ENCODE measurements around the gene CNTN4.

GRCh38 chr3:3102751-3103150 lies 1004.1 kb downstream of the CNTN4 start:
- TF ChIP-seq CTCF (IDR thresholded peaks at IDR 0.05) = no peak
- no peak for TF ChIP-seq POLR2A (IDR thresholded peaks at IDR 0.05)
- TF ChIP-seq EP300 (IDR thresholded peaks at IDR 0.05) = no peak
- no peak for TF ChIP-seq POLR2AphosphoS5 (IDR thresholded peaks at IDR 0.05)

Data from gastroesophageal sphincter (tissue), 3 donors.